ENCODE measurements around the gene NOTCH2. TPM values are rescaled to one million over a fixed set of nuclear protein-coding genes. Genes with fewer than 3 reads are reported as not detected.

NOTCH2 gene
- total and polyA plus RNA-seq, 10 of the 15 experiments (the other 5 are each of a cell fraction or from before 2014, with no cell fraction given): 0.02 to 2.0 (median 0.62) TPM; not detected in 1

- no peak for TF ChIP-seq ZNF592 (IDR thresholded peaks at IDR 0.05)
- TF ChIP-seq HDAC6 (IDR thresholded peaks at IDR 0.05; ENCODE audit: unreplicated experiment): no peak
- no peak for TF ChIP-seq ZNF687 (IDR thresholded peaks at IDR 0.05)
- no peak for TF ChIP-seq RELB (IDR thresholded peaks at IDR 0.05; ENCODE audit: low read depth)
- no peak for TF ChIP-seq HSF1 (IDR thresholded peaks at IDR 0.05; ENCODE audit: low read depth, low read length)
- TF ChIP-seq MYC (IDR thresholded peaks at IDR 0.05; ENCODE audit: insufficient read depth, insufficient read length, insufficient replicate concordance, low read length, severe bottlenecking): no peak
- TF ChIP-seq NBN (IDR thresholded peaks at IDR 0.05): no peak
- TF ChIP-seq ZNF274 (IDR thresholded peaks at IDR 0.05; ENCODE audit: insufficient read depth, insufficient read length): no peak
- TF ChIP-seq NFYA (IDR thresholded peaks at IDR 0.05; ENCODE audit: borderline replicate concordance, low read depth, low read length): no peak
Measured at GRCh38 chr1:119937198-119937597, 132.3 kb downstream of the NOTCH2 start (continued).

Data from GM12878 (cell line).